Mesenchymal stem cell (in vitro differentiated cells and primary cell): ENCODE data around the gene HOXD11.

Experiments used
- DNase-seq: peaks from one replicate; pipeline ENCODE4 v3.0.0-alpha.2; 2013
- H2AFZ ChIP-seq: one replicate; pipeline ENCODE4 v1.6.1; 2013; ENCODE audit warnings: low read depth, mild to moderate bottlenecking, control low read depth, inconsistent platforms, low read length, moderate library complexity
- H2AK5ac ChIP-seq: 2 replicates; pipeline ENCODE4 v1.6.1; 2013; ENCODE audit warnings: low read length, moderate library complexity, mild to moderate bottlenecking, inconsistent platforms; ENCODE audit not compliant: severe bottlenecking
- H2BK120ac ChIP-seq: one replicate; pipeline ENCODE4 v1.6.1; 2013; ENCODE audit warnings: low read depth, mild to moderate bottlenecking, inconsistent platforms, low read length, moderate library complexity
- H2BK12ac ChIP-seq, 2 experiments: one replicate each; pipeline ENCODE4 v1.6.1; 2013; ENCODE audit warnings: inconsistent platforms in 2 of 2, low read length in 2 of 2, mild to moderate bottlenecking in 2 of 2, moderate library complexity in 2 of 2, control low read depth in 1 of 2
- H2BK15ac ChIP-seq: one replicate; pipeline ENCODE4 v1.6.1; 2013; ENCODE audit warnings: mild to moderate bottlenecking, low read depth, inconsistent platforms; ENCODE audit not compliant: poor library complexity, severe bottlenecking
- H2BK5ac ChIP-seq: 2 replicates; pipeline ENCODE4 v1.6.1; 2013; ENCODE audit warnings: low read depth, mild to moderate bottlenecking, low read length, control low read depth, inconsistent platforms; ENCODE audit not compliant: poor library complexity, severe bottlenecking
- H3K14ac ChIP-seq, 2 experiments: one replicate each; pipeline ENCODE4 v1.6.1; 2013; ENCODE audit warnings: inconsistent platforms in 2 of 2, low read length in 2 of 2, control low read depth in 1 of 2, mild to moderate bottlenecking in 1 of 2, moderate library complexity in 1 of 2
- H3K18ac ChIP-seq, 2 experiments: one replicate each; pipeline ENCODE4 v1.6.1; 2013; ENCODE audit warnings: inconsistent platforms in 2 of 2, low read length in 2 of 2, control low read depth in 1 of 2, low read depth in 1 of 2, mild to moderate bottlenecking in 1 of 2
- H3K23ac ChIP-seq, 2 experiments: one replicate each; pipeline ENCODE4 v1.6.1; 2013; ENCODE audit warnings: inconsistent platforms in 2 of 2, low read length in 2 of 2, mild to moderate bottlenecking in 2 of 2, moderate library complexity in 2 of 2, control low read depth in 1 of 2
- H3K27ac ChIP-seq: 2 replicates; pipeline ENCODE4 v1.5.1; 2013; ENCODE audit warnings: mild to moderate bottlenecking, moderate library complexity, low read length, control low read depth, inconsistent platforms; ENCODE audit not compliant: poor library complexity, severe bottlenecking
- H3K27me3 ChIP-seq, 2 experiments: 2 replicates each; pipeline versions ENCODE4 v1.6.1 to v1.7.0; 2013; ENCODE audit warnings: low read length in 2 of 2, mild to moderate bottlenecking in 2 of 2, moderate library complexity in 2 of 2, control low read depth in 1 of 2, inconsistent platforms in 1 of 2; ENCODE audit not compliant: control insufficient read depth in 1 of 2, insufficient read depth in 1 of 2
- H3K36me3 ChIP-seq, 2 experiments: 2 replicates each; pipeline versions ENCODE4 v1.6.1 to v1.7.0; 2013; ENCODE audit warnings: low read length in 2 of 2, control low read depth in 1 of 2, inconsistent platforms in 1 of 2, low read depth in 1 of 2, mild to moderate bottlenecking in 1 of 2; ENCODE audit not compliant: insufficient read depth in 2 of 2, control insufficient read depth in 1 of 2
- H3K4ac ChIP-seq, 2 experiments: one replicate each; pipeline ENCODE4 v1.6.1; 2013; ENCODE audit warnings: inconsistent platforms in 2 of 2, low read length in 2 of 2, mild to moderate bottlenecking in 2 of 2, moderate library complexity in 2 of 2, control low read depth in 1 of 2, low read depth in 1 of 2
- H3K4me1 ChIP-seq: 2 replicates; pipeline ENCODE4 v1.6.1; 2013; ENCODE audit warnings: low read depth, low read length, control low read depth; ENCODE audit not compliant: control insufficient read depth, insufficient read depth
- H3K4me2 ChIP-seq: 2 replicates; pipeline ENCODE4 v1.6.1; 2013; ENCODE audit warnings: low read length, mild to moderate bottlenecking, inconsistent platforms; ENCODE audit not compliant: poor library complexity, severe bottlenecking
- H3K4me3 ChIP-seq, 2 experiments: 2 replicates each; pipeline versions ENCODE4 v1.5.1 to v1.7.0; 2013; ENCODE audit warnings: low read length in 2 of 2, mild to moderate bottlenecking in 2 of 2, control low read depth in 1 of 2, low read depth in 1 of 2; ENCODE audit not compliant: insufficient read depth in 1 of 2
- H3K79me1 ChIP-seq: replicated peaks from 2 replicates; pipeline ENCODE4 v1.6.1; 2013; ENCODE audit warnings: mild to moderate bottlenecking, control low read depth, low read length, inconsistent platforms; ENCODE audit not compliant: poor library complexity, severe bottlenecking
- H3K9ac ChIP-seq: 2 replicates; pipeline ENCODE4 v1.7.0; 2013; ENCODE audit warnings: mild to moderate bottlenecking, low read length, moderate library complexity
- H3K9me3 ChIP-seq: 2 replicates; pipeline ENCODE4 v1.7.0; 2013; ENCODE audit warnings: mild to moderate bottlenecking, low read length; ENCODE audit not compliant: control insufficient read depth
- H4K8ac ChIP-seq: one replicate; pipeline ENCODE4 v1.6.1; 2013; ENCODE audit warnings: inconsistent platforms, mild to moderate bottlenecking, low read length, moderate library complexity
- H4K91ac ChIP-seq: one replicate; pipeline ENCODE4 v1.6.1; 2013; ENCODE audit warnings: mild to moderate bottlenecking, low read length, inconsistent platforms
- WGBS: methylation state at CpG from one replicate; pipeline ENCODE4 v1.1.7; 2013; ENCODE audit warnings: mixed read lengths; 5-methylcytosine and 5-hydroxymethylcytosine counted together

Gene HOXD11

DNA sequence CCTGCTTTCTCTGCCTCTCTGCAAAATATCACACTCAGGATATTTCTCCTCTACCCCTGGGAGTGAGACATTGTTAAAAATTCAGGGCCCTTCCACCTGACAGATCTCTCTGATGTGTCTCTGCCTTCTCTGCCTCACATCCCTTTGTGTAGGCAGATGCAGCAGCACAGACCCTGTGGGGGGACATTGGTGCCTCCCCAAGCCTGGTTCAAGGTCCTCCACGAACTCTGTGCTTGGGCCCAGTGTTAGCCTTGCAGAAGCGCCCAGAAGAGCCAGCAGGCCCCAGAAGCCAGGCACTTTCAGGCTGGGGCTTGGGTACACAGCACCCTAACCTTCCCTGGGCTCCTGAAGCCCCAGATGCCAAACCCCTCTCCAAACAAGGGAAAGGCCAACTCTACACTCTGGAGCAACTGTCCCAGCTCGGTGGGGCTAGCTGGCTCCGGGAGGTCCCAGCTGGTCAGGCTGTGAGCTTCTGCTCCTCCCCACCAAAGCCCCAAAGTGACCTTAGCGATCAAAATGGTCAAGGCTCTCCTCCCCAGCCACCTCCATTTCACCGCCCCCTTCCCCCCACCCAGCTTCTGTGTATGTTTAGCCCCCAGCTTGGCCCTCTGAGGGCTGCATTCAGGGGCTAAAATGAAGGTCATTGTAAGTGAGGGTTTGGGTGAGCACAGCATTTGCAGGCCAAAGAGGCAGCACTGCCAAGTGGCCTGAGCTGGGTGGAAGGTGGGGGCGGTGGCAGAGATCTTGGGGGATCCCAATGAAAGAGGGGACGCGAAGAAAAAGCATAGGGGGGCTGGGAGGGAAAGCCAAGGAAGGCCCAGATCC is 18.1 kb downstream of the HOXD11 start:
- Histone ChIP-seq H3K4ac (no peak overlapping the region), H2AK5ac (no peak overlapping the region), H3K27me3 (peaks cover 25 to 83% of the 10 kb centered on the region in 2 experiments), H3K4me2 (no peak overlapping the region), H2AFZ (no peak overlapping the region), H3K14ac (no peak overlapping the region), H2BK12ac (no peak overlapping the region), H4K91ac (no peak overlapping the region), H3K9ac (no peak overlapping the region), H2BK120ac (no peak overlapping the region), H2BK15ac (no peak overlapping the region), H3K18ac (no peak overlapping the region), H3K23ac (no peak overlapping the region), H3K27ac (no peak overlapping the region), H3K4me1 (peaks cover 34% of the 10 kb centered on the region), H3K79me1 (no peaks in the 10 kb centered on the region), H3K4me3 (no peak overlapping the region), H4K8ac (no peak overlapping the region), H2BK5ac (no peak overlapping the region), H3K36me3 (no peaks in the 10 kb centered on the region), H3K9me3 (no peaks in the 10 kb centered on the region)
- WGBS = 23% methylated on average over 8 of the region's 9 CpGs
- DNase-seq = no peak

DNA sequence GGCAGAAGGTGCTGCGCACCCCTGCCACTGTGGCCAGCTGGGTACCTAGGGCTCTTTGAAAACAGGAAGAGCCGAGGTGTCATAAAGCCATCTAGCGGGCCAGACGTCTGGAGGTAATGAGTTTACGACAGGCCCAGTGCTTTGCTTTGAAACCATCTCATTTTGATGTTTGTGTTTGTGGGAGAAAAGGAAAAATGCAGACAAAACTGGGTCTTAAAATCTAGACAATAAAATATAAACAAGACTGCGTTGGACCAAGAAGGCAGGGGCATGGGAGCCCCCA is 18.6 kb downstream of the HOXD11 start:
- H3K9me3 ChIP-seq = no peaks in the 10 kb centered on the region
- H2BK12ac ChIP-seq = no peak overlapping the region
- H2BK5ac ChIP-seq = no peak overlapping the region
- no peak overlapping the region for H4K91ac ChIP-seq
- no peak for DNase-seq
- H3K4me2 ChIP-seq = no peak overlapping the region
- H3K4ac ChIP-seq = no peak overlapping the region
- H3K27me3 ChIP-seq = peaks cover 20 to 77% of the 10 kb centered on the region in 2 experiments
- peaks cover 38% of the 10 kb centered on the region for H3K4me1 ChIP-seq
- H3K79me1 ChIP-seq = no peaks in the 10 kb centered on the region
- H2AK5ac ChIP-seq = no peak overlapping the region
- no peak overlapping the region for H3K9ac ChIP-seq
- H3K4me3 ChIP-seq = no peak overlapping the region
- H2AFZ ChIP-seq = no peak overlapping the region
- 7% methylated on average over 6 of the region's 6 CpGs for WGBS
- no peak overlapping the region for H3K27ac ChIP-seq
- H4K8ac ChIP-seq = no peak overlapping the region
- H3K36me3 ChIP-seq = no peaks in the 10 kb centered on the region
- no peak overlapping the region for H3K18ac ChIP-seq
- no peak overlapping the region for H3K23ac ChIP-seq
- no peak overlapping the region for H2BK15ac ChIP-seq
- no peak overlapping the region for H3K14ac ChIP-seq
- H2BK120ac ChIP-seq = no peak overlapping the region

DNA sequence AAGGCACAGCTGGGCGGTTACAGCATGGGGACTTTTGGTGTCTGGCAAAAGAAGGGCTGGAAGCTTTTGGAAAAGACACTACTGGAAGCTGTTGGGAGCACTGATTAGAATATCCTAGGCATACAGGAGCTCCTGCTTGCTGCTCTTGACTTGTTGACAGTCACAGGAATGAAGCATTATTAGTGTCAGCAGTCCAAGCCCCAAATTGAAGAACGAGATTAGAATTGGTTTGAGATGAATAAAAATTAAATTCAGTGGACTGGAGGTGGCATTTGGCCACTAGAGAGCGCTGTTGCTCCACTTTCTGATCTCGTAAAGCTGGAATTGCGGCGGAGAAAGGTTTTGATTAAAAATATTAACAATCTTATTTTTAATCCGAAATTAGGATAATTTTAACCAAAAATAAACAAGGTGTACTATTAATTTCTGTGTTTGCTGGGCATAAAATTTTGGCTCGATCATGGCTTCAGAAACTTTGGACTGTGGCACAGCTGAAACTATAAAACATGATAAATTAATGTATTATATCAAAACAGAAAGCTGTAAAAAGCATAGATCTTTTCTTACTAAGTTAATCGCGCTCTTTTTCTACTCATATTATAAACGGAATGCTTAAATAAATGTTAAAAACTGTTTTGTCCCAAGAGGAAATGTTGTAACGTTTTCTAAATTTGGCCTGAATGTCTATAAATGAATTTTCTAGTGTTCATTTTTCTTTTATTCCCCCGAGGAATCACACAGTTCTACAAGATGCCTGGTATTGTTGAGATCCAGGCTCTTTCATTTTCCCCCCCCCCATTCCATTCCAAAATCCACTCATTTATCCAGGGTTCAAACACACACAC is 20.1 kb downstream of the HOXD11 start:
- peaks cover 7 to 73% of the 10 kb centered on the region in 2 experiments for H3K27me3 ChIP-seq
- no peak overlapping the region for H2AK5ac ChIP-seq
- H3K36me3 ChIP-seq = no peaks in the 10 kb centered on the region
- 4% methylated on average over 3 of the region's 13 CpGs for WGBS
- no peaks in the 10 kb centered on the region for H3K79me1 ChIP-seq
- peak overlapping the region; percentile 90 for H3K9ac ChIP-seq
- H3K4me3 ChIP-seq = peak overlapping the region in 1 of 2 experiments; percentile 84
- no peak overlapping the region for H3K27ac ChIP-seq
- H3K18ac ChIP-seq = no peak overlapping the region
- H3K4ac ChIP-seq = no peak overlapping the region
- no peaks in the 10 kb centered on the region for H3K9me3 ChIP-seq
- H2BK15ac ChIP-seq = no peak overlapping the region
- H3K4me2 ChIP-seq = no peak overlapping the region
- H3K4me1 ChIP-seq = peaks cover 33% of the 10 kb centered on the region
- no peak overlapping the region for H4K8ac ChIP-seq
- H2AFZ ChIP-seq = no peak overlapping the region
- no peak overlapping the region for H2BK12ac ChIP-seq
- H3K23ac ChIP-seq = no peak overlapping the region
- H3K14ac ChIP-seq = no peak overlapping the region
- no peak overlapping the region for H2BK120ac ChIP-seq
- no peak overlapping the region for H4K91ac ChIP-seq
- peak; percentile 48 for DNase-seq
- H2BK5ac ChIP-seq = no peak overlapping the region

DNA sequence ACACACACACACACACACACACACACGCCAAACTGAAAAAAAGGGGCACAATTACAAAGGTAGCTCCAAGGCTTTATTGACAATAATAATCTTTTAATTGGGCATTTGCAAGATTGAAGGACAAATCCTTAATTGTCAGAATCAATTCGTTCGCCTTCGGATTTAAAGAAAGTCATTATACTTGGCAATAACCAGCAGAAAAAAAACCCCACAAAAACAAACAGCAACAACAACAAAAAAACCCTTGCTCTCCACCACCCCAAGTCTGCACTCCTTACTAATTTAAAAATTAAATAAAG is 20.6 kb downstream of the HOXD11 start:
- H2AK5ac ChIP-seq = no peak overlapping the region
- no peak overlapping the region for H3K4me2 ChIP-seq
- no peak overlapping the region for H2BK15ac ChIP-seq
- H3K36me3 ChIP-seq = no peaks in the 10 kb centered on the region
- no peak overlapping the region for H3K18ac ChIP-seq
- no peak overlapping the region for H3K14ac ChIP-seq
- no peak overlapping the region for H2BK12ac ChIP-seq
- no peak for DNase-seq
- H3K79me1 ChIP-seq = no peaks in the 10 kb centered on the region
- no peak overlapping the region for H3K23ac ChIP-seq
- no peak overlapping the region for H4K91ac ChIP-seq
- peaks cover 7 to 74% of the 10 kb centered on the region in 2 experiments for H3K27me3 ChIP-seq
- no peak overlapping the region for H4K8ac ChIP-seq
- no peak overlapping the region for H2AFZ ChIP-seq
- peaks cover 28% of the 10 kb centered on the region for H3K4me1 ChIP-seq
- H2BK5ac ChIP-seq = no peak overlapping the region
- H3K9ac ChIP-seq = peak overlapping the region; percentile 90
- no peak overlapping the region for H3K27ac ChIP-seq
- no peaks in the 10 kb centered on the region for H3K9me3 ChIP-seq
- no peak overlapping the region for H2BK120ac ChIP-seq
- 55% methylated on average over 3 of the region's 4 CpGs for WGBS
- H3K4ac ChIP-seq = no peak overlapping the region
- H3K4me3 ChIP-seq = peak overlapping the region in 1 of 2 experiments; percentile 84
